Endodermal cell (in vitro differentiated cells): Measurements from ENCODE around the gene LASP1NB.

Experiments
- DNase-seq: peaks from one replicate; pipeline ENCODE4 v3.0.0-alpha.2; 2017
- H3K27ac ChIP-seq: 2 replicates; pipeline ENCODE4 v1.5.1; 2013; ENCODE audit warnings: mild to moderate bottlenecking, low read depth, low read length, moderate library complexity
- H3K27me3 ChIP-seq: 2 replicates; pipeline ENCODE4 v1.6.1; 2013; ENCODE audit warnings: mild to moderate bottlenecking, low read length, moderate library complexity; ENCODE audit not compliant: insufficient read depth, control insufficient read depth, poor library complexity, severe bottlenecking
- H3K36me3 ChIP-seq: 2 replicates; pipeline ENCODE4 v1.7.0; 2013; ENCODE audit warnings: mild to moderate bottlenecking, low read length, moderate library complexity; ENCODE audit not compliant: control insufficient read depth, insufficient read depth
- H3K4me1 ChIP-seq: one replicate; pipeline ENCODE4 v1.7.0; 2013; ENCODE audit warnings: low read length; ENCODE audit not compliant: control insufficient read depth, insufficient read depth
- H3K4me3 ChIP-seq: 2 replicates; pipeline ENCODE4 v1.5.1; 2013; ENCODE audit warnings: mild to moderate bottlenecking, low read length, moderate library complexity
- H3K9ac ChIP-seq: 2 replicates; pipeline ENCODE4 v1.6.1; 2013; ENCODE audit warnings: mild to moderate bottlenecking, low read length, moderate library complexity; ENCODE audit not compliant: poor library complexity, severe bottlenecking; ENCODE audit errors: extremely low read depth
- H3K9me3 ChIP-seq: 2 replicates; pipeline ENCODE4 v1.6.1; 2013; ENCODE audit warnings: mild to moderate bottlenecking, low read length, moderate library complexity; ENCODE audit not compliant: control insufficient read depth
- H3K27ac Mint-ChIP-seq: 2 replicates; pipeline ENCODE4 v1.8.0; 2020; ENCODE audit warnings: mixed read lengths
- H3K27me3 Mint-ChIP-seq: 2 replicates; pipeline ENCODE4 v1.8.0; 2021; ENCODE audit warnings: mild to moderate bottlenecking, mixed read lengths; ENCODE audit not compliant: insufficient read depth
- H3K36me3 Mint-ChIP-seq: 2 replicates; pipeline ENCODE4 v1.8.0; 2020; ENCODE audit warnings: low read depth, mixed read lengths
- H3K4me1 Mint-ChIP-seq: 2 replicates; pipeline ENCODE4 v1.8.0; 2020; ENCODE audit warnings: mixed read lengths
- H3K4me3 Mint-ChIP-seq: 2 replicates; pipeline ENCODE4 v1.8.0; 2020; ENCODE audit warnings: mild to moderate bottlenecking, moderate library complexity, mixed read lengths
- H3K9me3 Mint-ChIP-seq: 2 replicates; pipeline ENCODE4 v1.8.0; 2020; ENCODE audit warnings: mild to moderate bottlenecking, mixed read lengths
- CTCF ChIP-seq: fragments of 200-600 bp; sonication (generic); conservative IDR thresholded peaks from 2 replicates; pipeline ENCODE4 v1.5.0; 2021; ENCODE audit warnings: antibody characterized with exemption, mild to moderate bottlenecking
- WGBS, 2 experiments: methylation state at CpG; one replicate each; pipeline versions ENCODE4 v1.1.5 to v1.1.7; 2013; ENCODE audit warnings: missing lambda C conversion rate in 2 of 2, mixed read lengths in 1 of 2; ENCODE audit not compliant: insufficient coverage in 1 of 2, insufficient read length in 1 of 2; 5-methylcytosine and 5-hydroxymethylcytosine counted together

Gene LASP1NB

DNA sequence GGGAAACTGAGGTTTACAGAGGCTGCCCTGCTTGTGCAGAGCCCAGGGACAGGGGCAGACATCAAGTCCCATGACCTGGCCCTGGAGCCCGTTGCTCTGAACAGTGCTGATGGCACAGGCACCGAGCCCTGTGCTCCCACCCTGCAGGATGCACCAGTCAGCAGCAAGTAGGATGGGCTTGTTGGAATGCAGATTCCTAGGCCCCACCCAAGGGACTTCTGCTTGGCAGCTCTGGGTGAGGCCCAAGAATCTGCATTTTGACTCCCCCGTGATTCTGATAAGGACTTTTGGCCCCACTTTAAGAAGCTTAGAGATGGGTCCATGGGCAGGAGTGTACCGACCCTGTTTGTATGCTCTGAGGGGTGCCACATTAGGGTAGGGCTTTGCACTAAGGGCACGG, 32.3 kb upstream of the LASP1NB start:
- no peak for TF ChIP-seq CTCF
- no peak overlapping the region for H3K4me3 ChIP-seq
- DNase-seq: peak; percentile 52
- H3K27me3 ChIP-seq: no peaks in the 10 kb centered on the region
- Mint-ChIP-seq H3K36me3 (peaks cover 58% of the 10 kb centered on the region), H3K9me3 (no peaks in the 10 kb centered on the region), H3K4me1 (peaks cover 11% of the 10 kb centered on the region), H3K27ac (no peak overlapping the region), H3K27me3 (no peaks in the 10 kb centered on the region), H3K4me3 (no peak overlapping the region)
- WGBS, 2 experiments: 85 to 87% methylated on average over 2 to 5 of the region's 5 CpGs
- H3K36me3 ChIP-seq: peaks cover 88% of the 10 kb centered on the region
- peaks cover 4% of the 10 kb centered on the region for H3K4me1 ChIP-seq
- peak overlapping the region; percentile 58 for H3K27ac ChIP-seq
- H3K9me3 ChIP-seq: no peaks in the 10 kb centered on the region
- no peak overlapping the region for H3K9ac ChIP-seq

DNA sequence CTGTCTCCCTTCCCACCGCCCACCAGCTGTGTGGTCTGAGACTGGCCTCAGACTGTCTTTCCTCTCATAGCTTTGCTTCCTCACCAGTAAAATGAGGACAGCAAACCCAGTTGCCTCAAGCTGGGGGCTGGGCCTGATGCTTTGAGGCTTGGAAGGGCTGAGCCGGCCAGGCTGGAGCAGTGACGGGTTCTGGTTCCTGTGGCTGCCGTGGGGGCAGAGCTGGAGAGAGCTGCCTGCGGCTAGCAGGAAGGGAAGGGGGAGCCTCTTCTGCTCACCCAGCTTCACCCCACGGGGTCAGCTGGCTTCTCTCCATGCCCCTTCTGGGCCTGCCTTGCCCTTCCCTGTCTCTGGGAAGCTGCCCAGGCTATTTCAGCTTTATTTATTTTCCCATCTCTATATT, 31.8 kb upstream of the LASP1NB start:
- Histone ChIP-seq H3K36me3 (peaks cover 86% of the 10 kb centered on the region), H3K4me3 (no peak overlapping the region), H3K27ac (peak overlapping the region; percentile 58), H3K27me3 (no peaks in the 10 kb centered on the region), H3K9ac (peak overlapping the region; percentile 21), H3K9me3 (no peaks in the 10 kb centered on the region), H3K4me1 (peaks cover 4% of the 10 kb centered on the region)
- no peak for TF ChIP-seq CTCF
- Mint-ChIP-seq H3K27me3 (no peaks in the 10 kb centered on the region), H3K27ac (no peak overlapping the region), H3K4me1 (peaks cover 11% of the 10 kb centered on the region), H3K36me3 (peaks cover 61% of the 10 kb centered on the region), H3K9me3 (no peaks in the 10 kb centered on the region), H3K4me3 (no peak overlapping the region)
- WGBS, 2 experiments: 83 to 87% methylated on average over 3 to 6 of the region's 6 CpGs
- no peak for DNase-seq

DNA sequence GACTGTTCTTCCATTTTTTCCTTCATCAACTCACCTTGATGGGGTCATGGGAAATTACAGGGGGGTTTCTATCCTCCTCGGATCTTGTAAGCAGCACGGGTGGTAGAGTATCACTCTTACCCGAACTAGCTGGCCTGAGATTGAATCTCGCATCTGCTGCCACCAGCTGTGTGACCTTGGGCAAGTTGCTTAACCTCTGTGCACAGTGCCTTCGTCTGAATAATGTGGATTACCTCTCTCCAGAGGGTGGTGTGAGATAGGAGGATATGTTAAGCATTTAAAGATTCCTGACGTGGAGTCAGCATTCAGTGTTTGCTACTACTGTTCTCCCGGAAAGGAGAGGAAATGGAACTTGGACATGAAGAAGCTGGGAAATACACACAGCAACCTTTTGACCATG, 31.1 kb upstream of the LASP1NB start:
- H3K27me3 ChIP-seq: no peaks in the 10 kb centered on the region
- no peak for DNase-seq
- no peaks in the 10 kb centered on the region for H3K9me3 ChIP-seq
- Mint-ChIP-seq H3K4me1 (peaks cover 11% of the 10 kb centered on the region), H3K36me3 (peaks cover 63% of the 10 kb centered on the region), H3K4me3 (no peak overlapping the region), H3K9me3 (no peaks in the 10 kb centered on the region), H3K27me3 (no peaks in the 10 kb centered on the region), H3K27ac (peak overlapping the region; percentile 12)
- H3K4me1 ChIP-seq: peaks cover 4% of the 10 kb centered on the region
- peak overlapping the region; percentile 21 for H3K9ac ChIP-seq
- no peak overlapping the region for H3K27ac ChIP-seq
- H3K4me3 ChIP-seq: no peak overlapping the region
- 80 to 97% methylated on average over 5 to 7 of the region's 7 CpGs for WGBS, 2 experiments
- TF ChIP-seq CTCF: no peak
- H3K36me3 ChIP-seq: peaks cover 86% of the 10 kb centered on the region
